ENCODE results near the gene LCE1B.

LCE1B gene, protein sequence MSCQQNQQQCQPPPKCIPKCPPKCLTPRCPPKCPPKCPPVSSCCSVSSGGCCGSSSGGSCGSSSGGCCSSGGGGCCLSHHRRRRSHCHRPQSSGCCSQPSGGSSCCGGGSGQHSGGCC

DNA sequence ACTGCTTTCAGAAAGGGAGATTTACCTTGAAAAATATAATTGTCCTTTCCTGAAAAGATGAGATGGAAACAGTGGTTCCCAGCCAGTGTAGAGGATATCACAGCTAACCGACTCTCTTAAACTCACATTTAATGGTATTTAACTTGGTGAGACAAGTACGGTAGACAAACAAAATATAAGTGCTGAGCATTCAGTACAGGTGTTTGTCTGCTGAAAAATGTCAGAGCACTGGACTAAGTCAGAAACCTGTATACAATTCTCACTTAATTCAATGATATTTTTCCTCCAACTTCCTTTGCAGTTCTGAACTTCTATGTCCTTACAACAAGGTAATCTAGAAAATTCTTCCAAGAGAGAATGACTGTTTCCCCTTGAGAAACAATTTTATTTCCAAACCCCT, at the start of gene LCE1B:
TSS of gene LCE1B (plus strand) at position 301 of the 400 bp plus-strand sequence. CDS start 476 bp downstream, outside the sequence.
- no peak for DNase-seq (ENCODE audit: extremely low read depth, low read depth)
- TF ChIP-seq, protein P1, sequence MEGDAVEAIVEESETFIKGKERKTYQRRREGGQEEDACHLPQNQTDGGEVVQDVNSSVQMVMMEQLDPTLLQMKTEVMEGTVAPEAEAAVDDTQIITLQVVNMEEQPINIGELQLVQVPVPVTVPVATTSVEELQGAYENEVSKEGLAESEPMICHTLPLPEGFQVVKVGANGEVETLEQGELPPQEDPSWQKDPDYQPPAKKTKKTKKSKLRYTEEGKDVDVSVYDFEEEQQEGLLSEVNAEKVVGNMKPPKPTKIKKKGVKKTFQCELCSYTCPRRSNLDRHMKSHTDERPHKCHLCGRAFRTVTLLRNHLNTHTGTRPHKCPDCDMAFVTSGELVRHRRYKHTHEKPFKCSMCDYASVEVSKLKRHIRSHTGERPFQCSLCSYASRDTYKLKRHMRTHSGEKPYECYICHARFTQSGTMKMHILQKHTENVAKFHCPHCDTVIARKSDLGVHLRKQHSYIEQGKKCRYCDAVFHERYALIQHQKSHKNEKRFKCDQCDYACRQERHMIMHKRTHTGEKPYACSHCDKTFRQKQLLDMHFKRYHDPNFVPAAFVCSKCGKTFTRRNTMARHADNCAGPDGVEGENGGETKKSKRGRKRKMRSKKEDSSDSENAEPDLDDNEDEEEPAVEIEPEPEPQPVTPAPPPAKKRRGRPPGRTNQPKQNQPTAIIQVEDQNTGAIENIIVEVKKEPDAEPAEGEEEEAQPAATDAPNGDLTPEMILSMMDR (IDR thresholded peaks at IDR 0.05; ENCODE audit: low read depth, low read length, missing control alignments), result no peak
- no peak within 1 kb of the TSS for H3K4me3 ChIP-seq (replicated peaks; ENCODE audit: low read depth, low read length)

DNA sequence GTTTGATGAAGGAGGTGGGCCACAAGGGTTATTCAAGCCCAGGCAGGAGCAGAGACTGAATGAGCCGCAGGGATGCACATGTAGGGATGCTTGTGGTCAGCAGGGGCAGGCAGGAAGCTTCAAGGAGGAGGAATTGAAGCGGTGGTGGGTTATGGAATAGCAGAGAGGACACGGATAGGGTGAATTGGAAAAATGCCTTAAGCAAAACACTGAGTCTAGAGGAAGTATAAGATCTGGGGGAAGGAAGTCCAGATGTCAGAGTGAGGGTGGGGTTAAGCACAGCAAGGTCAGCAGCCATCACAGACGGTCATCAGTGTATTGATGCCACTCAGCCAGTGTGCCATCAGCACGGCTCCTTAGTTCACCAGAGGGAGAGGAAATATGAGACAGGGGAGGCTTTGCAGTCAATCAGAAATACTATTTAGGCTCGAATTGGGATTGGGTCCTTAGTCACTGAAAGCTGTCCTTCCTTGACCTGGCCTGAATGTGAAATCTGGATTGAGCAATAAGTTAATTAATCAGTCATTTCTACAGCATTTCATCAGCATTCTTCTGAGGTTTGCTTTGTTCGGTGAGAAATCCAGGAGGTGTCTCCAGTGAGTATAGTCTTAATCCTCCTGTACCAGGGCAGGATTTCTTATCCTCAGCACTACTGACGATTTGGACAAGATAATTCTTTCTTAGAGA, 42.8 kb upstream of the LCE1B start:
- no peak for DNase-seq (ENCODE audit: extremely low read depth, low read depth)
- no peak overlapping the region for H3K4me3 ChIP-seq (replicated peaks; ENCODE audit: low read depth, low read length)
- TF ChIP-seq, protein P1 (IDR thresholded peaks at IDR 0.05; ENCODE audit: low read depth, low read length, missing control alignments), result no peak

DNA sequence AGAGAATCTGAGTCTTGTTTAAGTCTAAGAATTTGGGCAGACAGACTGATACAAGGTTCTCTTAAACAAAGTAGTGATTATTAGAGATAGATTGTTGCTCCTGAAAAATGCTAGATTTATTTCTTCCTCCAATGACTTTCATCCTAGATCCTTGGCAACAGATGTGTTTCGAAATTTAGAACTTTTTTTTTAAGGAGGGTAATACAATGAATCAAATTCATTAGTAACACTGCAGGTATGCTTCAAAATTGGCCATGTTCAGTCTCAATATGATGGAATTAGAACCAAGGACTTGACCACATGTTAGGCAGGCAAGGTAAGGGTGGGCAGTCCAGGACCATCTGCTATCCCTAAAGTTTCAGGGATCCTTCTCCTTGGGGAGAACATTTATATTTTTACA, 41.4 kb upstream of the LCE1B start:
- TF ChIP-seq, protein P1 (IDR thresholded peaks at IDR 0.05; ENCODE audit: low read depth, low read length, missing control alignments), result no peak
- no peak overlapping the region for H3K4me3 ChIP-seq (replicated peaks; ENCODE audit: low read depth, low read length)
- DNase-seq (ENCODE audit: extremely low read depth, low read depth), result no peak

DNA sequence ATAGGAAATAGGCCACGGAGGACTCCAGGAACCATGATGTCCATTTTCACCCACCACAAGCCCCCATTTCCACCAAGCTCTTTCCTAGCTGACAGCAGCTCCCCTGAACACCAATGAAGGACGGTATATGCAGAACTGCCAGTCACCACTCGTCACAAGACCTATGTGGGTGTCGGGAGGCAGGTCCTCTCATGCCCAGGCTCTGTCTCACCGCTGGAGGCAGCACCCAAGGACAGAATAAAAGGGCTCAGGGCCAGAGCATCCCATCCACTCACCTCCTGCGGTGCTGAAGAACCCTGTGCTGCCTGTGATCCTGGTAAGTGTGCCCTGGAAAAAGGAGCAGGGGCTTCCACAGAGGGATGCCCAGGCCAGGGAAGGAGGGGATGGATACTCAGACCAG, 36.9 kb upstream of the LCE1B start, which contains the start of gene LCE1F:
TSS of gene LCE1F (plus strand) at position 266 of the 400 bp plus-strand sequence. CDS start 1,232 bp downstream, outside the sequence.
- TF ChIP-seq, protein P1 (IDR thresholded peaks at IDR 0.05; ENCODE audit: low read depth, low read length, missing control alignments), result no peak
- no peak within 1 kb of the TSS for H3K4me3 ChIP-seq (replicated peaks; ENCODE audit: low read depth, low read length)
- DNase-seq (ENCODE audit: extremely low read depth, low read depth), result no peak

DNA sequence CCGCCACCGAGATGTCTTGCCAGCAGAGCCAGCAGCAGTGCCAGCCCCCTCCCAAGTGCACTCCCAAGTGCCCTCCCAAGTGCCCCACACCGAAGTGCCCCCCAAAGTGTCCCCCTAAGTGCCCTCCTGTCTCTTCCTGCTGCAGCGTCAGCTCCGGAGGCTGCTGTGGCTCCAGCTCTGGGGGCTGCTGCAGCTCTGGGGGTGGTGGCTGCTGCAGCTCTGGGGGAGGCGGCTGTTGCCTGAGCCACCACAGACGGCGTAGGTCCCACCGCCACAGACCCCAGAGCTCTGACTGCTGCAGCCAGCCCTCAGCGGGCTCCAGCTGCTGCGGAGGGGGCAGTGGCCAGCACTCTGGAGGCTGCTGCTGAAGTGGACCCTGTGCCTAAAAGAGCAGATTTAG, 35.4 kb upstream of the LCE1B start:
- TF ChIP-seq, protein P1 (IDR thresholded peaks at IDR 0.05; ENCODE audit: low read depth, low read length, missing control alignments), result no peak
- no peak for DNase-seq (ENCODE audit: extremely low read depth, low read depth)
- no peak overlapping the region for H3K4me3 ChIP-seq (replicated peaks; ENCODE audit: low read depth, low read length)

DNA sequence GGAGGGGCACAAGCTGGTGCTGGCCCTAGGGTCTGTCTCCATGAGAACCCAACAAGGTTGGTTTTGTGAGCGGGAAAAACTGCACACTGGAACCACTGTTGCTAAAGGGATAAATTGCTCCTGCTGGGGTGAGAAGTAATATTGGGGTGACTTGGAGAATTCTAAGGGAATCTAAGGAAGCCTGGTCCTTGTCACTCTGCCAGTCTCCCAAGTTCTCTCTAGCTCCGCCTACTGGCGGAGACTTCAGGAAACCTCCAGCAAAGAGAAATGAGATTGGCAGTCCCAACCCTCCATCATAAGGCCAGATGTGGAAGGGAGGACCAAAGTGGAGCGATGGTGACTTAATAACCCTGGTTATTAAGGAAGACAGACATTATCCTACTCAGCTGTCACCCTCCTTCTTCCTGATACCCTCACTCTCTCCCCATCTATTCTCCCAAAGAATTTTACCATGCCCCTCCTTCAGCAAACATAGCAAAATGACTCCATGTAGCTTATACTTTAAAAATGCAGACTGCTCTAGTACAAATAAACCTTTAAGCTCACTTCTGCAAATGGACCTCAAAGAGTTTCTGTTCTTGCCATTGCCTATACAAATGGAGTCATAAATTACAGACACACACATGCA, 34.1 kb upstream of the LCE1B start:
- DNase-seq (ENCODE audit: extremely low read depth, low read depth), result no peak

More for the DNA sequence above, 34.1 kb upstream of the LCE1B start:
- TF ChIP-seq, protein P1 (IDR thresholded peaks at IDR 0.05; ENCODE audit: low read depth, low read length, missing control alignments), result peak; percentile 15
- no peak overlapping the region for H3K4me3 ChIP-seq (replicated peaks; ENCODE audit: low read depth, low read length)

All from HFF-Myc (cell line).